ENCODE measurements around the gene JTB. TPM values are rescaled to one million over a fixed set of nuclear protein-coding genes. Genes with fewer than 3 reads are reported as not detected.

JTB gene
- total and polyA plus RNA-seq, 9 of the 15 experiments (the other 6 are each of a cell fraction or from before 2014, with no cell fraction given), result 24.7 to 308 (median 151) TPM

DNA sequence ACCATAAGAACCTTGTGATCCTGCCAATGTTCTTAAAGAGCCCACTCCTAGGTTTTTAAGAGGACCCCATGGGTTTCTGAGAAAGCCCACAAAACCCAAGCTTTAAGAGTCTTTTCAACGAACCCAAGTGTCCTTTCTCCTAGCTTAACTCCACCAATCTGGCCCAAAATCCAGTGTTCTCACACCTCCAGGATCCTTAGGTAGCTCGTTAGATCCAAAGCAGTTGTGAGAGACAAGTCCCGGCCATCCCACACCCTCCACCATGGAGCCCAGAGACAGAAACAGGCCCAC lies 32.7 kb downstream of the JTB start (continued):
- TF ChIP-seq, protein P1, sequence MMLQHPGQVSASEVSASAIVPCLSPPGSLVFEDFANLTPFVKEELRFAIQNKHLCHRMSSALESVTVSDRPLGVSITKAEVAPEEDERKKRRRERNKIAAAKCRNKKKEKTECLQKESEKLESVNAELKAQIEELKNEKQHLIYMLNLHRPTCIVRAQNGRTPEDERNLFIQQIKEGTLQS (IDR thresholded peaks at IDR 0.05), result no peak
- TF ChIP-seq, protein P1 (CRISPR knock-in tag; conservative IDR thresholded peaks at IDR 0.05), result 0 out of 2 replicates have a peak, but pooled peaks have one; percentile 42
- TF ChIP-seq, protein P2, sequence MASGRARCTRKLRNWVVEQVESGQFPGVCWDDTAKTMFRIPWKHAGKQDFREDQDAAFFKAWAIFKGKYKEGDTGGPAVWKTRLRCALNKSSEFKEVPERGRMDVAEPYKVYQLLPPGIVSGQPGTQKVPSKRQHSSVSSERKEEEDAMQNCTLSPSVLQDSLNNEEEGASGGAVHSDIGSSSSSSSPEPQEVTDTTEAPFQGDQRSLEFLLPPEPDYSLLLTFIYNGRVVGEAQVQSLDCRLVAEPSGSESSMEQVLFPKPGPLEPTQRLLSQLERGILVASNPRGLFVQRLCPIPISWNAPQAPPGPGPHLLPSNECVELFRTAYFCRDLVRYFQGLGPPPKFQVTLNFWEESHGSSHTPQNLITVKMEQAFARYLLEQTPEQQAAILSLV (tag; IDR thresholded peaks at IDR 0.05), result no peak

DNA sequence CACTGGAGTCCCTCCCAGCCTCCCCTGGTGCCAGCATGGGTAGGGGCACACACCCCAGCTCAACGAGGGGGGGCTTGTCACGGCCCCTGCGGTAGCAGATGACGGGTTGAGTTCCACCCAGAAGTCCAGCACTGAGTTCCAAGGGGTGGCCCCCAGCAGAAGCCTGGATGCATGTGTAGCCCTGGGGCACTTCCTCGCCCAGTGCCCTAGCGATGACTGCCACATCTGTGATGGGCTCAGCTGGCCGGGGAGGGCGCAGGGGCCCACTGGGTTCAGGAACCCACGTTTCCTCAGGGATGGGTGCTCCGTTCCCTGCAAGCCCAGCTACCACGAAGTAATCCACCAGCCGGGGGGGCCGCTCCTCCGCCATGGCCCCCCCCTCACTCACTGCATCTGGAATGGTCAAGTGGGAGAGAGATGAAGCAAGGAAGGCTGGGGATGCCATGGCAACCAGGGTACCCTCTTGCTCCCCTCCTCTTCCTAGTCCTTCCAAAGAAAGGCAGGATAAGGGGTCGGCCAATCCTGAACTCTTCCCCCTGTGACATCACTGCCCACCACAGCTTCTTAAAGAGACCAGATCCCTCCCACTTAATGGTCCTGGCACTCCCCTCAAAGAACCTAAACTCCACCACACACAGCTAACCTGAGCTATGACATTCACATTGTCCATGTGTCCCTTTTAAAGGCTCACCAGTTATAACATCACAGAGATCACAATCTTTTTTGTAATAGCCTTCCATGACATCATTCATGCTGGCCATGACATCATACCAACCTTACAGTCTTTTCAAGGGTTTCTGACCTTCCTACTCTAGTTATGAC lies 33.3 kb downstream of the JTB start:
- H2AFZ ChIP-seq (ENCODE audit: low read depth, low read length), result no peak overlapping the region
- H3K4me1 ChIP-seq (replicated peaks in 1 of 2; ENCODE audit: control insufficient read depth in 2 of 2, insufficient read depth in 2 of 2, low read length in 2 of 2), result peaks cover 12 to 32% of the 10 kb centered on the region in 2 experiments; a peak in 4 of 5 replicates
- in situ Hi-C loops (cut with MboI), result no loop called here
- no peak for TF ChIP-seq MTA2 (IDR thresholded peaks at IDR 0.05; ENCODE audit: low read depth)
- TF ChIP-seq ZNF143 (CRISPR knock-in tag; IDR thresholded peaks at IDR 0.05), result 0 out of 2 replicates have a peak, but pooled peaks have one; percentile 44
- no peak for TF ChIP-seq CC2D1A (IDR thresholded peaks at IDR 0.05)
- TF ChIP-seq ZFX (CRISPR knock-in tag; IDR thresholded peaks at IDR 0.05), result no peak
- no peak for TF ChIP-seq ZBTB1 (CRISPR knock-in tag; IDR thresholded peaks at IDR 0.05; ENCODE audit: borderline replicate concordance, low read depth)
- TF ChIP-seq, protein P3, sequence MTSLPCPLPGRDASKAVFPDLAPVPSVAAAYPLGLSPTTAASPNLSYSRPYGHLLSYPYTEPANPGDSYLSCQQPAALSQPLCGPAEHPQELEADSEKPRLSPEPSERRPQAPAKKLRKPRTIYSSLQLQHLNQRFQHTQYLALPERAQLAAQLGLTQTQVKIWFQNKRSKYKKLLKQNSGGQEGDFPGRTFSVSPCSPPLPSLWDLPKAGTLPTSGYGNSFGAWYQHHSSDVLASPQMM (CRISPR knock-in tag; IDR thresholded peaks at IDR 0.05), result no peak
- TF ChIP-seq ZFP36 (IDR thresholded peaks at IDR 0.05; ENCODE audit: low read depth, low read length, partially characterized antibody), result no peak
- TF ChIP-seq, protein P4, sequence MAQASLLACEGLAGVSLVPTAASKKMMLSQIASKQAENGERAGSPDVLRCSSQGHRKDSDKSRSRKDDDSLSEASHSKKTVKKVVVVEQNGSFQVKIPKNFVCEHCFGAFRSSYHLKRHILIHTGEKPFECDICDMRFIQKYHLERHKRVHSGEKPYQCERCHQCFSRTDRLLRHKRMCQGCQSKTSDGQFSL (CRISPR knock-in tag; IDR thresholded peaks at IDR 0.05), result 0 out of 2 replicates have a peak, but pooled peaks have one; percentile 53
- TF ChIP-seq, protein P4 (tag; IDR thresholded peaks at IDR 0.05), result no peak
- TF ChIP-seq PHF8 (IDR thresholded peaks at IDR 0.05; ENCODE audit: borderline replicate concordance, low read length), result no peak
- TF ChIP-seq POLR2AphosphoS5 (IDR thresholded peaks at IDR 0.05; ENCODE audit: control insufficient read depth, insufficient read depth, low read depth, low read length), result 0 out of 2 replicates have a peak, but pooled peaks have one; percentile 9
- no peak for TF ChIP-seq ELF1 (tag; IDR thresholded peaks at IDR 0.05)
- no peak for TF ChIP-seq ZNF778 (CRISPR knock-in tag; IDR thresholded peaks at IDR 0.05)

More for the DNA sequence above, 33.3 kb downstream of the JTB start:
- H3K27ac ChIP-seq (ENCODE audit: extremely low read depth, low read depth, low read length), result peak overlapping the region; percentile 85
- ATAC-seq (no peak), FAIRE-seq (no peak), DNase-seq (ENCODE audit: extremely low read depth in 1 of 4, low spot score in 3 of 4) (peak in 2 of 4 experiments; percentile 29 to 41)
- peak overlapping the region; percentile 99 for H3K4me3 ChIP-seq
- H3K9me3 ChIP-seq (replicated peaks; ENCODE audit: control insufficient read depth, insufficient read depth, low read depth, low read length), result no peaks in the 10 kb centered on the region
- H3K4me2 ChIP-seq (ENCODE audit: insufficient read depth, low read length), result peak overlapping the region; percentile 98
- peaks cover 74% of the 10 kb centered on the region for H3K36me3 ChIP-seq (ENCODE audit: control insufficient read depth, insufficient read depth, low read length)
- 84% methylated on average over 12 of the region's 15 CpGs for WGBS (ENCODE audit: insufficient coverage, low coverage, missing lambda C conversion rate)
- H3K9ac ChIP-seq (ENCODE audit: insufficient read depth in 1 of 2, low read depth in 2 of 2, low read length in 2 of 2), result peak overlapping the region; percentile 38 to 88
- no peaks in the 10 kb centered on the region for H4K20me1 ChIP-seq (replicated peaks; ENCODE audit: control insufficient read depth, insufficient read depth, low read length)
- H3K79me2 ChIP-seq (ENCODE audit: control insufficient read depth, insufficient read depth, low read length), result peaks cover 29% of the 10 kb centered on the region
- H3K27me3 ChIP-seq (ENCODE audit: control insufficient read depth in 2 of 2, insufficient read depth in 2 of 2, low read length in 2 of 2), result no peaks in the 10 kb centered on the region
- POLR2A ChIA-PET, result interaction anchor here (0.6 to 5.5 kb wide), 9 partner anchors 10 to 47 kb away, joined by 3 to 39 read pairs (median 6); partner anchors contain the start of genes CREB3L4, CRTC2, JTB and RPS27
- intact Hi-C loops (cut with micrococcal nuclease), result no loop called here
- H3K9me1 ChIP-seq (ENCODE audit: control insufficient read depth, insufficient read depth, low read length), result no peaks in the 10 kb centered on the region
- BruUV-seq (replicated peaks), result no TSS peak
- CTCF ChIA-PET (ENCODE audit: low intra/inter-chr PET ratio), result no interaction called here
